ENCODE results near the gene UGGT1. TPM values are rescaled to one million over a fixed set of nuclear protein-coding genes. Genes with fewer than 3 reads are reported as not detected.

Gene UGGT1
- total and polyA plus RNA-seq, 2 donors (not counting 3 experiments of a cell fraction or from before 2014, with no cell fraction given): 27.6 to 83.2 TPM

DNA sequence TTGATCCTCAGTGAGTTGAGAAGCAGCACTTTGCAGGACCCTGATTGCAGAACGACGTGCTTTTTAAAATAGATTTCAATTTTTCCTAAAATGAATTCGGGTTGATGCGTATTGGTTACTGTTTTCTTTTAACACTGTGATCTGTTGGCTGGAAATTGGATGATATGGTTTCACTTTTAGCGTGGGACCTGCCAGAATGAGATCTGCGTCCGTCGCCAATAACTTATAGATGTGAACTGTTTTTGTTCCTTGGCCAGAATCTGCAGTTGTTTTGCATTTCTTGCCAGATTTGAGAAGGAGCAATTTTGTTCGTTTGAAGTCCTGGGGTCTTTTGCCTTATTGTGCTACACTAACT, 703 bp downstream of the UGGT1 start:
- ChIA-PET CTCF (interaction anchor here (0.8 to 3.4 kb wide), 4 partner anchors 21 to 66 kb away, joined by 3 to 27 read pairs (median 7); no protein-coding TSS in a partner anchor), POLR2A (interaction anchor here (0.6 to 1.1 kb wide), 2 partner anchors 14 to 101 kb away, joined by 3 to 5 read pairs; no protein-coding TSS in a partner anchor)
- H3K4me1 ChIP-seq (ENCODE audit: control insufficient read depth, extremely low read depth, insufficient read depth, low read length): peaks cover 5% of the 10 kb centered on the region
- dilution Hi-C loops (cut with MboI; ENCODE audit: extremely low pct_ligation_motif_present, low sequenced_read_pairs) (no loop called here), intact Hi-C loops (cut with micrococcal nuclease) (loop anchor here (1.0 to 10.0 kb wide), 3 partner anchors 63 to 207 kb away; partner anchors contain the start of genes AMMECR1L and SAP130)
- DNase-seq (ENCODE audit: low read depth, low spot score) (peak; percentile 64), FAIRE-seq (no peak)
- H3K9ac ChIP-seq (replicated peaks; ENCODE audit: extremely low read depth, insufficient read depth, low read length): peak overlapping the region; percentile 72
- H3K4me2 ChIP-seq (ENCODE audit: insufficient read depth, low read length): peak overlapping the region; percentile 88
- no peaks in the 10 kb centered on the region for H3K27me3 ChIP-seq (ENCODE audit: control insufficient read depth in 2 of 2, insufficient read depth in 2 of 2, low read length in 2 of 2)
- H2AFZ ChIP-seq (ENCODE audit: low read depth, low read length): peak overlapping the region; percentile 63
- TF ChIP-seq, protein P1, sequence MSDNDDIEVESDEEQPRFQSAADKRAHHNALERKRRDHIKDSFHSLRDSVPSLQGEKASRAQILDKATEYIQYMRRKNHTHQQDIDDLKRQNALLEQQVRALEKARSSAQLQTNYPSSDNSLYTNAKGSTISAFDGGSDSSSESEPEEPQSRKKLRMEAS (IDR thresholded peaks at IDR 0.05; ENCODE audit: insufficient read depth, insufficient read length): no peak
- TF ChIP-seq FOS (IDR thresholded peaks at IDR 0.05; ENCODE audit: borderline replicate concordance, insufficient read depth, low read length) (no peak), POLR2A (IDR thresholded peaks at IDR 0.05; ENCODE audit: low read depth, low read length) (no peak), MYC (IDR thresholded peaks at IDR 0.05; ENCODE audit: low read depth, low read length) (no peak)
- peak overlapping the region; percentile 40 for H3K27ac ChIP-seq (ENCODE audit: insufficient read depth, low read depth, low read length)
- no peaks in the 10 kb centered on the region for H4K20me1 ChIP-seq (replicated peaks; ENCODE audit: control insufficient read depth, extremely low read depth, insufficient read depth, low read length)
- H3K4me3 ChIP-seq (replicated peaks in 1 of 3; ENCODE audit: insufficient read depth in 1 of 3, low read depth in 1 of 3, low read length in 3 of 3): peak overlapping the region; percentile 31 to 89 (median 87)
- peaks cover 53% of the 10 kb centered on the region for H3K79me2 ChIP-seq (ENCODE audit: control insufficient read depth, insufficient read depth, low read length)
- no peaks in the 10 kb centered on the region for H3K9me1 ChIP-seq (replicated peaks; ENCODE audit: control insufficient read depth, extremely low read depth, insufficient read depth, low read length)
- no peaks in the 10 kb centered on the region for H3K9me3 ChIP-seq (replicated peaks; ENCODE audit: control insufficient read depth, insufficient read depth, low read length)
- peaks cover 0 to 3% of the 10 kb centered on the region in 2 experiments for H3K36me3 ChIP-seq (ENCODE audit: control insufficient read depth in 2 of 2, extremely low read depth in 1 of 2, insufficient read depth in 2 of 2, low read length in 2 of 2)
- BruUV-seq (replicated peaks): no TSS peak

DNA sequence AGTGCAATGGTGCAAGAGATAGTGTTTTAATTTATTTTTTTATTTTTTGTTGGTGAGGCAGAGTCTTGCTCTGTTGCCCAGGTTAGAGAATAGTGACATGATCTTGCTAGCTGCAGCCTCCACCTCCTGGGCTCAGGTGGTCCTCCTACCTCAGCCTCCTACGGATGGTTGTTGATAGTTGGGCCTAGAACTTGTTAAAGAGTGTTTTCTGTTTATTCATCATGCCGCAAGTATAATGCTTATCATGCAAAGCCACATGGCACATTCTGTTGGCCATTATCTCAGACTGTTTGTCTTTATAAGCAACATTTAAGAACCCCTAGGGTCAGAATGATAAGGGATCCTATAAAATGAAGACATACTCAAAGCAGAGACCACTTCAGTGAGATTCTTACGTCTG, 1.7 kb downstream of the UGGT1 start:
- peaks cover 5% of the 10 kb centered on the region for H3K4me1 ChIP-seq (ENCODE audit: control insufficient read depth, extremely low read depth, insufficient read depth, low read length)
- FAIRE-seq (no peak), DNase-seq (ENCODE audit: low read depth, low spot score) (no peak)
- dilution Hi-C loops (cut with MboI; ENCODE audit: extremely low pct_ligation_motif_present, low sequenced_read_pairs): no loop called here
- no peaks in the 10 kb centered on the region for H4K20me1 ChIP-seq (replicated peaks; ENCODE audit: control insufficient read depth, extremely low read depth, insufficient read depth, low read length)
- ChIA-PET CTCF (interaction anchor here (3.0 to 3.4 kb wide), 2 partner anchors 20 to 29 kb away, joined by 10 to 27 read pairs; no protein-coding TSS in a partner anchor), POLR2A (no interaction called here)
- H3K9ac ChIP-seq (replicated peaks; ENCODE audit: extremely low read depth, insufficient read depth, low read length): no peak overlapping the region
- H3K9me1 ChIP-seq (replicated peaks; ENCODE audit: control insufficient read depth, extremely low read depth, insufficient read depth, low read length): no peaks in the 10 kb centered on the region
- peak overlapping the region in 1 of 3 experiments; percentile 89 for H3K4me3 ChIP-seq (replicated peaks in 1 of 3; ENCODE audit: insufficient read depth in 1 of 3, low read depth in 1 of 3, low read length in 3 of 3)
- BruUV-seq (replicated peaks): no TSS peak
- H3K27ac ChIP-seq (ENCODE audit: insufficient read depth, low read depth, low read length): no peak overlapping the region
- H3K9me3 ChIP-seq (replicated peaks; ENCODE audit: control insufficient read depth, insufficient read depth, low read length): no peaks in the 10 kb centered on the region
- H3K4me2 ChIP-seq (ENCODE audit: insufficient read depth, low read length): peak overlapping the region; percentile 88
- H2AFZ ChIP-seq (ENCODE audit: low read depth, low read length): no peak overlapping the region
- intact Hi-C loops (cut with micrococcal nuclease): loop anchor here (10.0 kb wide), 1 partner anchor 208 kb away; the partner anchor contains the start of gene AMMECR1L
- peaks cover 0 to 3% of the 10 kb centered on the region in 2 experiments for H3K36me3 ChIP-seq (ENCODE audit: control insufficient read depth in 2 of 2, extremely low read depth in 1 of 2, insufficient read depth in 2 of 2, low read length in 2 of 2)
- peaks cover 62% of the 10 kb centered on the region for H3K79me2 ChIP-seq (ENCODE audit: control insufficient read depth, insufficient read depth, low read length)
- H3K27me3 ChIP-seq (ENCODE audit: control insufficient read depth in 2 of 2, insufficient read depth in 2 of 2, low read length in 2 of 2): no peaks in the 10 kb centered on the region
- TF ChIP-seq MYC (IDR thresholded peaks at IDR 0.05; ENCODE audit: low read depth, low read length): no peak
- no peak for TF ChIP-seq JUN (IDR thresholded peaks at IDR 0.05; ENCODE audit: borderline replicate concordance, insufficient read depth, insufficient read length, low read depth)
- no peak for TF ChIP-seq GATA2 (IDR thresholded peaks at IDR 0.05; ENCODE audit: insufficient read depth, insufficient read length, low read depth, low read length)
- TF ChIP-seq, protein P1 (IDR thresholded peaks at IDR 0.05; ENCODE audit: insufficient read depth, insufficient read length): no peak
- no peak for TF ChIP-seq EZH2 (IDR thresholded peaks at IDR 0.05; ENCODE audit: borderline replicate concordance, low read depth, low read length, severe bottlenecking)
- TF ChIP-seq, protein P2, sequence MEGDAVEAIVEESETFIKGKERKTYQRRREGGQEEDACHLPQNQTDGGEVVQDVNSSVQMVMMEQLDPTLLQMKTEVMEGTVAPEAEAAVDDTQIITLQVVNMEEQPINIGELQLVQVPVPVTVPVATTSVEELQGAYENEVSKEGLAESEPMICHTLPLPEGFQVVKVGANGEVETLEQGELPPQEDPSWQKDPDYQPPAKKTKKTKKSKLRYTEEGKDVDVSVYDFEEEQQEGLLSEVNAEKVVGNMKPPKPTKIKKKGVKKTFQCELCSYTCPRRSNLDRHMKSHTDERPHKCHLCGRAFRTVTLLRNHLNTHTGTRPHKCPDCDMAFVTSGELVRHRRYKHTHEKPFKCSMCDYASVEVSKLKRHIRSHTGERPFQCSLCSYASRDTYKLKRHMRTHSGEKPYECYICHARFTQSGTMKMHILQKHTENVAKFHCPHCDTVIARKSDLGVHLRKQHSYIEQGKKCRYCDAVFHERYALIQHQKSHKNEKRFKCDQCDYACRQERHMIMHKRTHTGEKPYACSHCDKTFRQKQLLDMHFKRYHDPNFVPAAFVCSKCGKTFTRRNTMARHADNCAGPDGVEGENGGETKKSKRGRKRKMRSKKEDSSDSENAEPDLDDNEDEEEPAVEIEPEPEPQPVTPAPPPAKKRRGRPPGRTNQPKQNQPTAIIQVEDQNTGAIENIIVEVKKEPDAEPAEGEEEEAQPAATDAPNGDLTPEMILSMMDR (IDR thresholded peaks at IDR 0.05; ENCODE audit: extremely low read depth in 1 of 2, insufficient read depth in 1 of 2, low read depth in 1 of 2, low read length in 2 of 2): no peak
- no peak for TF ChIP-seq POLR2A (IDR thresholded peaks at IDR 0.05; ENCODE audit: low read depth, low read length)
- TF ChIP-seq FOS (IDR thresholded peaks at IDR 0.05; ENCODE audit: borderline replicate concordance, insufficient read depth, low read length): no peak
- TF ChIP-seq POLR2AphosphoS5 (IDR thresholded peaks at IDR 0.05; ENCODE audit: insufficient read depth, low read depth, low read length): no peak

All from endothelial cell of umbilical vein (primary cell).